ENCODE data around the gene AHDC1. TPM values are rescaled to one million over a fixed set of nuclear protein-coding genes. Genes with fewer than 3 reads are reported as not detected.

Gene AHDC1
- total and polyA plus RNA-seq, 10 of the 15 experiments (the other 5 are each of a cell fraction or from before 2014, with no cell fraction given) = 0.21 to 13.0 (median 1.4) TPM

DNA sequence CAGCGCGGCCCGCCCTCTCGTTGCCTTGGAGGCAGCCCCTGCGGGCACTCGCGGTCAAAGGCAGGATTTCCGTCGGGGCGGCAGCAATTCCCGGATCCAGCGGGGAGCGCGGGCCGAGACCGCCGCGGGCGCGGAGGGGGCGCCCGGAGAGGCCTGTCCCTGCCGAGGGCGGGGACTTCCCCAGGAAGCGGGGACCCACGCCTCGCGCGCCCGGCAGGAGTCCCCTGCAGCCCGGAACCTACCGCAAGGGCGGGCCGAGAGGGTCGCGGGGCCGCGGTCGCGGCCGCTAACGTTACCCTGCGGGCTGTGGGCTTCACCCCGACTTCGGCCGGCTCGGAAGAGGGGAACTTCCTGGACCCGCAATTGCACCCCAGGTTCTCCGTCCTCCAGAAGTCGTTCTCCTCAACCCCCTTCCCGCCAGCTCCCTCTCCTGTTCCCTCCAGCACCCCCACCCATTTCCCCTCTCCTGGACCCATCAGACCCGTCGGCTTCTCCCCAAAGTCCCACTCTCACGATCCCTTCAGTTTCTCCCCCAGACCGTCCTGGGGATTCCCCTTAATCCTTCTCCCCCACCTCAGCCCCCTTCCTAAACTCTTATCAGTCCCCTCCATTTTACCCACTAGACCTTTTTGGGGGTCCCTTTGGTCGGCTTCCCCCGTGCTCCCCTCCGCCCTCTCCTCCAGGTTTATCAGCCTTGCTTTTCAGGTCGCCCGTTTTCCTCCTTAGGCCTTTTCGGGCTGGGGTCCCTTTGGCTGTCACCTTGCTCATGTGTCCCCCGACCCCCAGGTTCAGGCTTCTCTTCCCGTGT lies 30.4 kb upstream of the AHDC1 start (continued):
- TF ChIP-seq, protein P1, sequence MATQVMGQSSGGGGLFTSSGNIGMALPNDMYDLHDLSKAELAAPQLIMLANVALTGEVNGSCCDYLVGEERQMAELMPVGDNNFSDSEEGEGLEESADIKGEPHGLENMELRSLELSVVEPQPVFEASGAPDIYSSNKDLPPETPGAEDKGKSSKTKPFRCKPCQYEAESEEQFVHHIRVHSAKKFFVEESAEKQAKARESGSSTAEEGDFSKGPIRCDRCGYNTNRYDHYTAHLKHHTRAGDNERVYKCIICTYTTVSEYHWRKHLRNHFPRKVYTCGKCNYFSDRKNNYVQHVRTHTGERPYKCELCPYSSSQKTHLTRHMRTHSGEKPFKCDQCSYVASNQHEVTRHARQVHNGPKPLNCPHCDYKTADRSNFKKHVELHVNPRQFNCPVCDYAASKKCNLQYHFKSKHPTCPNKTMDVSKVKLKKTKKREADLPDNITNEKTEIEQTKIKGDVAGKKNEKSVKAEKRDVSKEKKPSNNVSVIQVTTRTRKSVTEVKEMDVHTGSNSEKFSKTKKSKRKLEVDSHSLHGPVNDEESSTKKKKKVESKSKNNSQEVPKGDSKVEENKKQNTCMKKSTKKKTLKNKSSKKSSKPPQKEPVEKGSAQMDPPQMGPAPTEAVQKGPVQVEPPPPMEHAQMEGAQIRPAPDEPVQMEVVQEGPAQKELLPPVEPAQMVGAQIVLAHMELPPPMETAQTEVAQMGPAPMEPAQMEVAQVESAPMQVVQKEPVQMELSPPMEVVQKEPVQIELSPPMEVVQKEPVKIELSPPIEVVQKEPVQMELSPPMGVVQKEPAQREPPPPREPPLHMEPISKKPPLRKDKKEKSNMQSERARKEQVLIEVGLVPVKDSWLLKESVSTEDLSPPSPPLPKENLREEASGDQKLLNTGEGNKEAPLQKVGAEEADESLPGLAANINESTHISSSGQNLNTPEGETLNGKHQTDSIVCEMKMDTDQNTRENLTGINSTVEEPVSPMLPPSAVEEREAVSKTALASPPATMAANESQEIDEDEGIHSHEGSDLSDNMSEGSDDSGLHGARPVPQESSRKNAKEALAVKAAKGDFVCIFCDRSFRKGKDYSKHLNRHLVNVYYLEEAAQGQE (IDR thresholded peaks at IDR 0.05; ENCODE audit: low read depth, low read length) = no peak
- peak in 1 of 2 experiments; percentile 65; a peak in 1 of 3 replicates for TF ChIP-seq EGR1 (IDR thresholded peaks at IDR 0.05; ENCODE audit: borderline replicate concordance in 1 of 2, low read depth in 2 of 2, low read length in 2 of 2)
- peak; percentile 39 for TF ChIP-seq SMAD1 (IDR thresholded peaks at IDR 0.05; ENCODE audit: low read depth, partially characterized antibody)
- TF ChIP-seq NR2F1 (conservative IDR thresholded peaks at IDR 0.05) = peak; percentile 87
- TF ChIP-seq CREB1 (IDR thresholded peaks at IDR 0.05; ENCODE audit: low read depth) = no peak
- no peak for TF ChIP-seq CBX3 (IDR thresholded peaks at IDR 0.05; ENCODE audit: borderline replicate concordance, low read depth)
- TF ChIP-seq SMARCA5 (IDR thresholded peaks at IDR 0.05) = no peak
- peak; percentile 90 for TF ChIP-seq EED (IDR thresholded peaks at IDR 0.05; ENCODE audit: low read depth)
- peak; percentile 49 for TF ChIP-seq MTA2 (IDR thresholded peaks at IDR 0.05; ENCODE audit: low read depth)
- TF ChIP-seq, protein P2, sequence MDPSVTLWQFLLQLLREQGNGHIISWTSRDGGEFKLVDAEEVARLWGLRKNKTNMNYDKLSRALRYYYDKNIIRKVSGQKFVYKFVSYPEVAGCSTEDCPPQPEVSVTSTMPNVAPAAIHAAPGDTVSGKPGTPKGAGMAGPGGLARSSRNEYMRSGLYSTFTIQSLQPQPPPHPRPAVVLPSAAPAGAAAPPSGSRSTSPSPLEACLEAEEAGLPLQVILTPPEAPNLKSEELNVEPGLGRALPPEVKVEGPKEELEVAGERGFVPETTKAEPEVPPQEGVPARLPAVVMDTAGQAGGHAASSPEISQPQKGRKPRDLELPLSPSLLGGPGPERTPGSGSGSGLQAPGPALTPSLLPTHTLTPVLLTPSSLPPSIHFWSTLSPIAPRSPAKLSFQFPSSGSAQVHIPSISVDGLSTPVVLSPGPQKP (IDR thresholded peaks at IDR 0.05; ENCODE audit: low read depth, low read length) = 0 out of 2 replicates have a peak, but pooled peaks have one; percentile 15
- 0 out of 4 replicates have a peak, but pooled peaks of 1 of the 2 experiments have one; percentile 22 for TF ChIP-seq EP300 (IDR thresholded peaks at IDR 0.05; ENCODE audit: borderline replicate concordance in 1 of 2, control insufficient read depth in 1 of 2, low read depth in 2 of 2, low read length in 2 of 2)
- TF ChIP-seq ETV6 (conservative IDR thresholded peaks at IDR 0.05 in 1 of 2, IDR thresholded peaks at IDR 0.05 in 1 of 2; ENCODE audit: borderline replicate concordance in 1 of 2, low read depth in 1 of 2) = peak in 1 of 2 experiments; percentile 32; a peak in 1 of 4 replicates
- TF ChIP-seq, protein P3, sequence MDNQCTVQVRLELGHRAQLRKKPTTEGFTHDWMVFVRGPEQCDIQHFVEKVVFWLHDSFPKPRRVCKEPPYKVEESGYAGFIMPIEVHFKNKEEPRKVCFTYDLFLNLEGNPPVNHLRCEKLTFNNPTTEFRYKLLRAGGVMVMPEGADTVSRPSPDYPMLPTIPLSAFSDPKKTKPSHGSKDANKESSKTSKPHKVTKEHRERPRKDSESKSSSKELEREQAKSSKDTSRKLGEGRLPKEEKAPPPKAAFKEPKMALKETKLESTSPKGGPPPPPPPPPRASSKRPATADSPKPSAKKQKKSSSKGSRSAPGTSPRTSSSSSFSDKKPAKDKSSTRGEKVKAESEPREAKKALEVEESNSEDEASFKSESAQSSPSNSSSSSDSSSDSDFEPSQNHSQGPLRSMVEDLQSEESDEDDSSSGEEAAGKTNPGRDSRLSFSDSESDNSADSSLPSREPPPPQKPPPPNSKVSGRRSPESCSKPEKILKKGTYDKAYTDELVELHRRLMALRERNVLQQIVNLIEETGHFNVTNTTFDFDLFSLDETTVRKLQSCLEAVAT (IDR thresholded peaks at IDR 0.05) = peak; percentile 95
- TF ChIP-seq IRF4 (IDR thresholded peaks at IDR 0.05; ENCODE audit: low read depth, low read length) = no peak
- TF ChIP-seq RAD51 (IDR thresholded peaks at IDR 0.05) = no peak
- TF ChIP-seq BACH1 (IDR thresholded peaks at IDR 0.05; ENCODE audit: borderline replicate concordance) = peak; percentile 86
- no peak for TF ChIP-seq HCFC1 (IDR thresholded peaks at IDR 0.05; ENCODE audit: low read length)
- TF ChIP-seq, protein P4, sequence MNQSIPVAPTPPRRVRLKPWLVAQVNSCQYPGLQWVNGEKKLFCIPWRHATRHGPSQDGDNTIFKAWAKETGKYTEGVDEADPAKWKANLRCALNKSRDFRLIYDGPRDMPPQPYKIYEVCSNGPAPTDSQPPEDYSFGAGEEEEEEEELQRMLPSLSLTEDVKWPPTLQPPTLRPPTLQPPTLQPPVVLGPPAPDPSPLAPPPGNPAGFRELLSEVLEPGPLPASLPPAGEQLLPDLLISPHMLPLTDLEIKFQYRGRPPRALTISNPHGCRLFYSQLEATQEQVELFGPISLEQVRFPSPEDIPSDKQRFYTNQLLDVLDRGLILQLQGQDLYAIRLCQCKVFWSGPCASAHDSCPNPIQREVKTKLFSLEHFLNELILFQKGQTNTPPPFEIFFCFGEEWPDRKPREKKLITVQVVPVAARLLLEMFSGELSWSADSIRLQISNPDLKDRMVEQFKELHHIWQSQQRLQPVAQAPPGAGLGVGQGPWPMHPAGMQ (IDR thresholded peaks at IDR 0.05; ENCODE audit: borderline replicate concordance) = peak; percentile 60; the same call in 1 of the 2 replicates
- TF ChIP-seq, protein P5, sequence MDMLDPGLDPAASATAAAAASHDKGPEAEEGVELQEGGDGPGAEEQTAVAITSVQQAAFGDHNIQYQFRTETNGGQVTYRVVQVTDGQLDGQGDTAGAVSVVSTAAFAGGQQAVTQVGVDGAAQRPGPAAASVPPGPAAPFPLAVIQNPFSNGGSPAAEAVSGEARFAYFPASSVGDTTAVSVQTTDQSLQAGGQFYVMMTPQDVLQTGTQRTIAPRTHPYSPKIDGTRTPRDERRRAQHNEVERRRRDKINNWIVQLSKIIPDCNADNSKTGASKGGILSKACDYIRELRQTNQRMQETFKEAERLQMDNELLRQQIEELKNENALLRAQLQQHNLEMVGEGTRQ (IDR thresholded peaks at IDR 0.05; ENCODE audit: borderline replicate concordance, low read depth, low read length) = no peak
- TF ChIP-seq WRNIP1 (IDR thresholded peaks at IDR 0.05; ENCODE audit: borderline replicate concordance, low read depth, low read length) = no peak
- peak; percentile 99 for TF ChIP-seq GATAD2B (conservative IDR thresholded peaks at IDR 0.05; ENCODE audit: low read depth)
